C4-2B (cell line): Measurements from ENCODE around the gene CCR5AS.

ENCODE experiments used
- H3K27ac ChIP-seq: fragments of 450-650 bp; 2 replicates; pipeline ENCODE4 v1.5.1; 2017
- CTCF ChIP-seq: fragments of 450-650 bp; conservative IDR thresholded peaks from 2 replicates; pipeline ENCODE4 v1.5.1; 2017; ENCODE audit warnings: mild to moderate bottlenecking
- ZFX ChIP-seq: fragments of 450-650 bp; IDR thresholded peaks from 2 replicates; pipeline ENCODE4 v1.6.1; 2017

CCR5AS gene

GRCh38 chr3:46423588-46423987 is 16.7 kb upstream of the CCR5AS start:
- no peak overlapping the region for H3K27ac ChIP-seq
- TF ChIP-seq CTCF, result no peak
- TF ChIP-seq ZFX, result no peak

GRCh38 chr3:46422617-46423016 is 15.8 kb upstream of the CCR5AS start:
- H3K27ac ChIP-seq, result no peak overlapping the region
- TF ChIP-seq CTCF (no peak), ZFX (no peak)

- no peak overlapping the region for H3K27ac ChIP-seq
- TF ChIP-seq ZFX (no peak), CTCF (no peak)
Measured at GRCh38 chr3:46420931-46421330, 14.1 kb upstream of the CCR5AS start.

- no peak overlapping the region for H3K27ac ChIP-seq
- TF ChIP-seq ZFX, result no peak
- no peak for TF ChIP-seq CTCF
Measured at GRCh38 chr3:46419816-46420215, 12.9 kb upstream of the CCR5AS start.

GRCh38 chr3:46417841-46418611 is 11.2 kb upstream of the CCR5AS start:
- H3K27ac ChIP-seq, result no peak overlapping the region
- TF ChIP-seq CTCF (no peak), ZFX (no peak)

- no peak overlapping the region for H3K27ac ChIP-seq
Measured at GRCh38 chr3:46416811-46417510, 10.1 kb upstream of the CCR5AS start.

More at GRCh38 chr3:46416811-46417510, 10.1 kb upstream of the CCR5AS start:
- TF ChIP-seq ZFX (no peak), CTCF (no peak)
